Lower lobe of right lung (tissue), 2 donors: ENCODE data around the gene RELB. TPM values are rescaled to one million over a fixed set of nuclear protein-coding genes. Genes with fewer than 3 reads are reported as not detected.

Experiments used
- ATAC-seq, 2 donors: fragments of 200-7000 bp; cut with Tn5 transposase; one replicate each; pipeline ENCODE4 v1.9.1; 2020 to 2022; ENCODE audit warnings: mild to moderate bottlenecking in 2 of 2, moderate library complexity in 2 of 2
- DNase-seq: peaks from one replicate; pipeline ENCODE4 v3.0.0-alpha.2; 2020
- H3K27ac ChIP-seq: fragments of 200-600 bp; one replicate; pipeline ENCODE4 v1.8.0; 2022
- H3K27me3 ChIP-seq: fragments of 200-600 bp; one replicate; pipeline ENCODE4 v1.8.0; 2022; ENCODE audit warnings: low read depth
- H3K36me3 ChIP-seq: fragments of 200-600 bp; one replicate; pipeline ENCODE4 v1.8.0; 2022; ENCODE audit warnings: mild to moderate bottlenecking
- H3K4me1 ChIP-seq: fragments of 200-600 bp; one replicate; pipeline ENCODE4 v1.8.0; 2022
- H3K4me3 ChIP-seq: fragments of 200-600 bp; one replicate; pipeline ENCODE4 v1.8.0; 2022; ENCODE audit warnings: mild to moderate bottlenecking
- H3K9me3 ChIP-seq: fragments of 200-600 bp; one replicate; pipeline ENCODE4 v1.8.0; 2022
- intact Hi-C: fragments of 100-400 bp; cut with DNase I; formaldehyde crosslinking; loops from one replicate; pipeline ENCODE4 v1.11.0; 2022
- total RNA-seq: library from RNA; stranded (reverse); fragmentation: NEBNext Ultra II Directional; extraction: Animal tissue kit (Norgen Biotek cat#: 25700); gene quantifications from one replicate; pipeline ENCODE4 v1.2.1, GENCODE V29; 2021
- TF ChIP-seq, protein P1 (sequence below): fragments of 200-600 bp; IDR thresholded peaks from one replicate; pipeline ENCODE4 v1.8.0; 2022; ENCODE audit warnings: antibody characterized with exemption, mild to moderate bottlenecking
- donor health status: DM: no; HTN: yes; CAD: no; lungs with severe emphysema.

RELB gene
- total RNA-seq, 1 donor from 2014 or later = 12.2 TPM

DNA sequence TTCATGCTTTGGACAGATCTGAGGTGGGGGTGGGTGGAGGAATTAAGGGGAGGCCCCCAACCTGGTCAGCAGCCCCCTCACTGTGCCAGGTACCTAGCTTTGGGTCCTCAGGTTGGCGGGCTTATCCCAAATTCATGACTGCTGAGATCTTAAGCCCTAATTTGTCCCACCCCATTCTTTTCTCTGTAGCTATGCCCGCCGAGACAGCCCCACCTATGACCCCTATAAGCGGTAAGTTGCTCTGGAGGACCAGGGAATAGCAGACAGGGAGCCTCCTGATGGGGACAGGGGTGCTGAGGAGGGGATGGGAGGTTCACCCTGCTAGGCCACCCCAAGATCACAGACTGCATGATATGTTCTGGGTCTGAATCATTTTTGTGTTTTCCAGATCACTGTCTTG, 60.7 kb downstream of the RELB start:
- intact Hi-C loops = no loop called here
- TF ChIP-seq, protein P1, sequence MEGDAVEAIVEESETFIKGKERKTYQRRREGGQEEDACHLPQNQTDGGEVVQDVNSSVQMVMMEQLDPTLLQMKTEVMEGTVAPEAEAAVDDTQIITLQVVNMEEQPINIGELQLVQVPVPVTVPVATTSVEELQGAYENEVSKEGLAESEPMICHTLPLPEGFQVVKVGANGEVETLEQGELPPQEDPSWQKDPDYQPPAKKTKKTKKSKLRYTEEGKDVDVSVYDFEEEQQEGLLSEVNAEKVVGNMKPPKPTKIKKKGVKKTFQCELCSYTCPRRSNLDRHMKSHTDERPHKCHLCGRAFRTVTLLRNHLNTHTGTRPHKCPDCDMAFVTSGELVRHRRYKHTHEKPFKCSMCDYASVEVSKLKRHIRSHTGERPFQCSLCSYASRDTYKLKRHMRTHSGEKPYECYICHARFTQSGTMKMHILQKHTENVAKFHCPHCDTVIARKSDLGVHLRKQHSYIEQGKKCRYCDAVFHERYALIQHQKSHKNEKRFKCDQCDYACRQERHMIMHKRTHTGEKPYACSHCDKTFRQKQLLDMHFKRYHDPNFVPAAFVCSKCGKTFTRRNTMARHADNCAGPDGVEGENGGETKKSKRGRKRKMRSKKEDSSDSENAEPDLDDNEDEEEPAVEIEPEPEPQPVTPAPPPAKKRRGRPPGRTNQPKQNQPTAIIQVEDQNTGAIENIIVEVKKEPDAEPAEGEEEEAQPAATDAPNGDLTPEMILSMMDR = no peak
- Histone ChIP-seq H3K4me1 (no peaks in the 10 kb centered on the region), H3K36me3 (peaks cover 100% of the 10 kb centered on the region), H3K9me3 (no peaks in the 10 kb centered on the region), H3K27ac (no peak overlapping the region), H3K4me3 (no peak overlapping the region), H3K27me3 (no peaks in the 10 kb centered on the region)
- DNase-seq (no peak), ATAC-seq (no peak)

DNA sequence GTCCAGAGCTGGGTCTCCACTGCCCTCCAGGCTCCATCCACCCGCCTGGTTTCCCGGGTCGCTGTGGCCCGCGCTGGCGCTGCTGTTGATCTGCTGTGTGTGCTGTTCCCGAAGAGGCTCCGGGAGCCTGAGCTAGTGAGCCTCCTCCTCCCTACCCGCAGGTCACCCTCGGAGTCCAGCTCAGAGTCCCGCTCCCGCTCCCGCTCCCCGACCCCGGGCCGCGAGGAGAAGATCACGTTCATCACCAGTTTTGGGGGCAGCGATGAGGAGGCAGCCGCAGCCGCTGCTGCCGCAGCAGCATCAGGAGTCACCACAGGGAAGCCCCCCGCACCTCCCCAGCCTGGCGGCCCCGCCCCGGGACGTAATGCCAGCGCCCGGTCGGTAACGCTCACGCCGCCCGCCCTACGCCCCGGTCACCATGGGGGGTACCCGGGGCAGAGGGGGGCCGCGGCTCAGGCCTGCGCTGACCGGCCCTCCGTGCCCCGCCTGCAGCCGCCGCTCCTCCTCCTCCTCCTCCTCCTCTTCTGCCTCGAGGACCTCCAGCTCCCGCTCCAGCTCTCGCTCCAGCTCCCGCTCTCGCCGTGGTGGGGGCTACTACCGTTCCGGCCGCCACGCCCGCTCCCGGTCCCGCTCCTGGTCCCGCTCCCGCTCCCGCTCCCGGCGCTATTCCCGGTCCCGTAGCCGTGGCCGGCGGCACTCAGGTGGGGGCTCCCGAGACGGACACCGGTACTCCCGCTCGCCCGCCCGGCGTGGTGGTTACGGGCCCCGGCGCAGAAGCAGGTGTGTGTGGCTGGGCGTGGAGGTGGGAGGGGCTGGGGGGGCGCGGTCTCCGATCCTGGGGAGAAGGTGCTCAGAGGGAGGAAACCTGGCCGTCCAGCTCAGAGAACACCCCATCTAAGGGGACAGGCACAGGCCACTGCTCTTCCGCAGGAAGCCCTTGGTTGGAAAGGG, 62.9 kb downstream of the RELB start:
- ATAC-seq = no peak
- intact Hi-C loops = no loop called here
- H3K4me1 ChIP-seq = no peaks in the 10 kb centered on the region
- no peaks in the 10 kb centered on the region for H3K27me3 ChIP-seq
- peaks cover 100% of the 10 kb centered on the region for H3K36me3 ChIP-seq
- TF ChIP-seq, protein P1 = no peak
- H3K9me3 ChIP-seq = no peaks in the 10 kb centered on the region
- no peak for DNase-seq
- H3K27ac ChIP-seq = no peak overlapping the region
- no peak overlapping the region for H3K4me3 ChIP-seq

DNA sequence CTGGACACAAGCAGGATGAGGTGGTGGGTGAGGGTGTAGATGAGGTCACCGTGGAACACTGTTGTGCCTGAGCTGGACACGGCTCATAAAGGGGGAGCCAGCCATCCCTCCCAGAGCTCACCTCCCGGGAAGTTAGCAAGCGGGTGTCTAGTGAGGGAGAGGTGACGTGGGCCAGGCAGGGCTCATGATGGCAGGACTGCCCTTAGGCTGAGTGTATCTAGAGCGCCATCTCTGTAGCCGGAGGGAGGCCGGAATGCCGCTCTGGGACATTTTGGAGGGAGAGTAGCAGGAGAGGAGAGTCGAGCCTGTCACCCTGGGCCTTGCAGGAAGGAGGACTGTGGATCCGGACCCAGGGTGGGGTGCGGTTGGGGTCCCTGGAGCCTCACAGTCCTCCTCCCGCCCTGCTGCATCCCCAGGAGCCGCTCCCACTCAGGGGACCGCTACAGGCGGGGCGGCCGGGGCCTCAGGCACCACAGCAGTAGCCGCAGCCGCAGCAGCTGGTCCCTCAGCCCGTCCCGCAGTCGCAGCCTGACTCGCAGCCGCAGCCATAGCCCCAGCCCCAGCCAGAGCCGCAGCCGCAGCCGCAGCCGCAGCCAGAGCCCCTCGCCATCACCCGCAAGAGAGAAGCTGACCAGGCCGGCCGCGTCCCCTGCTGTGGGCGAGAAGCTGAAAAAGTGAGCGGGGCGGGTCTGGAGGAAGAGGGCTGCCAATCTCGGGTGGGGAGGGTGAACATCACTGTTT, 65.8 kb downstream of the RELB start:
- ATAC-seq (no peak), DNase-seq (no peak)
- TF ChIP-seq, protein P1 = no peak
- H3K36me3 ChIP-seq = peaks cover 100% of the 10 kb centered on the region
- peaks cover 3% of the 10 kb centered on the region for H3K4me1 ChIP-seq
- H3K9me3 ChIP-seq = no peaks in the 10 kb centered on the region
- no peak overlapping the region for H3K27ac ChIP-seq
- no peaks in the 10 kb centered on the region for H3K27me3 ChIP-seq
- intact Hi-C loops = no loop called here
- H3K4me3 ChIP-seq = no peak overlapping the region

DNA sequence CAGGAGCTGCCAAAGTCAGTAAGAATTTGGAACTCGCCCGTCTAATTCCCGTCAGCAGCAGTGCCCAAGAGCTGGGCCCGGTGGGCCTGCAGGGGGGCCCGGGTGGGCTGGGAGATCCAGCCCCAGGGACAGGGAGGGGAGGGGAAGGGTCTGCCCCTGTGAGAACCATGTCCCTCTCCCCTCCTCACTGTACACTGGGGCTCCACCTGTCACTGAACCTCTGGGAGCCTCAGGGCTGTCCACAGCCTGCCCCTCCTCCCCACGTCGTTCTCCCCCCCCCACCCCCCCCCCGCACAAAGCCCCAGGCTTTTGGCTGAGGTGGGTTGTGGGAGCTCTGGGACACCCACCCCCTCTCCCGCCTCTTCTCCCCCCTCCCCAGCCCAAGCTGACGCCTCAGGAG, 66.8 kb downstream of the RELB start:
- ATAC-seq = no peak
- Histone ChIP-seq H3K27me3 (no peaks in the 10 kb centered on the region), H3K4me3 (no peak overlapping the region), H3K27ac (no peak overlapping the region), H3K36me3 (peaks cover 93% of the 10 kb centered on the region), H3K9me3 (no peaks in the 10 kb centered on the region), H3K4me1 (peaks cover 6% of the 10 kb centered on the region)
- no peak for DNase-seq
- TF ChIP-seq, protein P1 = no peak
- intact Hi-C loops = no loop called here

DNA sequence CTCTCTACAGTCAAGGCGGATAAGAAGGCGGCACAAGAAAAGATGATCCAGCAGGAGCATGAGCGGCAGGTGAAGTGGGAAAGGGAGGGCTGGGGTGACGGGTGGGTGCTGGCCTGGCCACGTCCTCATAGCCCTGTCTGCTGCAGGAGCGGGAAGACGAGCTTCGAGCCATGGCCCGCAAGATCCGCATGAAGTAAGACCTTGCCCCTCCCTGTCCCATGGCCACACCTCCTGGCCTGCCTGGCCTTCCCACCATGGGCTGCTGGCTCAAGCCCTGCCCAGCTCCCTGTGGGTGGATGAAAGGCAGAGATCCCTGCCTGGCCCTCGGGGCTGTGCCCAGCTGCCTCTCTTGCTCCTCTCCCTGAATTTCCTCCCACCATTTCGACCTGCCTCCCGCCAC, 67.8 kb downstream of the RELB start:
- ATAC-seq = peak in 1 of 2 donors; percentile 25
- Histone ChIP-seq H3K4me3 (no peak overlapping the region), H3K4me1 (peaks cover 6% of the 10 kb centered on the region), H3K9me3 (no peaks in the 10 kb centered on the region), H3K27me3 (no peaks in the 10 kb centered on the region), H3K27ac (no peak overlapping the region), H3K36me3 (peaks cover 83% of the 10 kb centered on the region)
- intact Hi-C loops = no loop called here
- TF ChIP-seq, protein P1 = no peak
- DNase-seq = no peak
